MM.1S (cell line): ENCODE measurements around the gene CCL20.

Experiments used
- DNase-seq: peaks from one replicate; pipeline ENCODE4 v3.0.0-alpha.2; 2015
- H2AFZ ChIP-seq: fragments of 300-600 bp; sonication (generic); 2 replicates; pipeline ENCODE4 v1.6.0; 2016; ENCODE audit warnings: antibody characterized with exemption, low read length
- H3F3A ChIP-seq: fragments of 300-600 bp; sonication (generic); 2 replicates; pipeline ENCODE4 v1.6.1; 2016; ENCODE audit warnings: mild to moderate bottlenecking, antibody characterized with exemption, low read length, moderate library complexity, mixed read lengths; ENCODE audit not compliant: insufficient read depth
- H3K27ac ChIP-seq: fragments of 300-600 bp; sonication (generic); 2 replicates; pipeline ENCODE4 v1.5.1; 2016; ENCODE audit warnings: mild to moderate bottlenecking, low read length
- H3K27me3 ChIP-seq: fragments of 300-600 bp; sonication (generic); replicated peaks from 2 replicates; pipeline ENCODE4 v1.6.0; 2016; ENCODE audit warnings: low read length; ENCODE audit not compliant: insufficient read depth
- H3K36me3 ChIP-seq: fragments of 300-600 bp; sonication (generic); replicated peaks from 2 replicates; pipeline ENCODE4 v1.6.1; 2016; ENCODE audit warnings: mild to moderate bottlenecking, low read length, mixed read lengths; ENCODE audit not compliant: insufficient read depth
- H3K4me1 ChIP-seq: fragments of 300-600 bp; sonication (generic); 2 replicates; pipeline ENCODE4 v1.6.1; 2016; ENCODE audit warnings: low read length, mixed read lengths
- H3K4me2 ChIP-seq: fragments of 300-600 bp; sonication (generic); 2 replicates; pipeline ENCODE4 v1.6.0; 2016; ENCODE audit warnings: low read depth, low read length
- H3K4me3 ChIP-seq: fragments of 300-600 bp; sonication (generic); 2 replicates; pipeline ENCODE4 v1.5.1; 2016; ENCODE audit warnings: low read length, mixed read lengths
- H3K79me2 ChIP-seq: fragments of 300-600 bp; sonication (generic); 2 replicates; pipeline ENCODE4 v1.6.1; 2016; ENCODE audit warnings: mixed run types, low read length, mixed read lengths
- H3K9ac ChIP-seq: fragments of 300-600 bp; sonication (generic); 2 replicates; pipeline ENCODE4 v1.6.1; 2016; ENCODE audit warnings: low read length, mixed read lengths
- H3K9me2 ChIP-seq: fragments of 300-600 bp; sonication (generic); replicated peaks from 2 replicates; pipeline ENCODE4 v1.6.1; 2016; ENCODE audit warnings: mild to moderate bottlenecking, low read length, mixed read lengths; ENCODE audit not compliant: insufficient read depth
- H3K9me3 ChIP-seq: fragments of 300-600 bp; sonication (generic); replicated peaks from 2 replicates; pipeline ENCODE4 v1.6.1; 2016; ENCODE audit warnings: mild to moderate bottlenecking, low read length, mixed read lengths; ENCODE audit not compliant: insufficient read depth
- H4K20me1 ChIP-seq: fragments of 300-600 bp; sonication (generic); 2 replicates; pipeline ENCODE4 v1.6.1; 2016; ENCODE audit warnings: mild to moderate bottlenecking, low read length, moderate library complexity, mixed read lengths; ENCODE audit not compliant: insufficient read depth
- EZH2 ChIP-seq: fragments of 300-600 bp; sonication (generic); optimal IDR thresholded peaks from 2 replicates; pipeline ENCODE3; 2017; ENCODE audit warnings: low read depth, mild to moderate bottlenecking, antibody characterized with exemption, low read length, mixed read lengths
- EZH2phosphoT487 ChIP-seq: fragments of 300-600 bp; sonication (generic); IDR thresholded peaks from 2 replicates; pipeline ENCODE4 v1.6.1; 2018; ENCODE audit warnings: antibody characterized with exemption, low read length
- TF ChIP-seq, protein P1 (sequence below): fragments of 300-600 bp; sonication (generic); IDR thresholded peaks from 2 replicates; pipeline ENCODE4 v1.5.1; 2016; ENCODE audit warnings: antibody characterized with exemption, low read length, mixed read lengths

Gene CCL20, protein sequence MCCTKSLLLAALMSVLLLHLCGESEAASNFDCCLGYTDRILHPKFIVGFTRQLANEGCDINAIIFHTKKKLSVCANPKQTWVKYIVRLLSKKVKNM

DNA sequence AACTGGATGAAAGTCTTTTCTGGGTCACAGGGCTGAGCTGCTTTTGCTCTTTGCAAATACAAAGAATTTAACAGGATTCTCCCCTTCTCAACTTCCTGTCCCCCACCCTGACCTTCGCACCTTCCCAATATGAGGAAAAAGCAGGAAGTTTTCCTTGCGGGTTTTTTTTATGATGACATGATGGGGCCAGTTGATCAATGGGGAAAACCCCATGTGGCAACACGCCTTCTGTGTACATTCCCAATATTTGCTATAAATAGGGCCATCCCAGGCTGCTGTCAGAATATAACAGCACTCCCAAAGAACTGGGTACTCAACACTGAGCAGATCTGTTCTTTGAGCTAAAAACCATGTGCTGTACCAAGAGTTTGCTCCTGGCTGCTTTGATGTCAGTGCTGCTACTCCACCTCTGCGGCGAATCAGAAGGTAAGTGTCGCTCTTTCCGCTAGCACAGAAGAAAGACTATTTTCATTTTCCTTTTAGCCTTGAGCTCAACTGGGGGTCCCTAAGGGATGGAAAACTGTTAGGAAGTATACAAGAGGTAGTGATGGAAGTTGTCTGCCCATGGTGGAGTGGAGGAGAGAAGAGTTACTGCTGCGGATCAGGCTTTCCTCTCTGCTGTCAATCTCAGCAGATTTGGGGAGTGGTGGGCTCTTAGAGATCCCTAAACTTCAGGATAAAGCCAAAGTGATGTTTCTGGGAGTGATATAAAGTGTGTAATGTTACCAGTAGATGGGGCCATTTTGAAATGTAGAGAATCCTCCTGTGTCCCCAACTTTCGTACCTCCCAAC, at the start of gene CCL20:
Gene CCL20, plus strand, starts transcription at position 281 of the 792 bp plus-strand sequence. Its CDS starts 70 bp downstream, at position 351.
- H3F3A ChIP-seq: no peaks in the 10 kb centered on the region
- no peaks in the 10 kb centered on the region for H3K4me1 ChIP-seq
- H2AFZ ChIP-seq: no peak within 1 kb of the TSS
- H4K20me1 ChIP-seq: no peaks in the 10 kb centered on the region
- no peak within 1 kb of the TSS for H3K4me2 ChIP-seq
- no peaks in the 10 kb centered on the region for H3K9me3 ChIP-seq
- H3K27ac ChIP-seq: no peak within 1 kb of the TSS
- H3K4me3 ChIP-seq: no peak within 1 kb of the TSS
- TF ChIP-seq EZH2phosphoT487 (no peak), EZH2 (no peak)
- TF ChIP-seq, protein P1, sequence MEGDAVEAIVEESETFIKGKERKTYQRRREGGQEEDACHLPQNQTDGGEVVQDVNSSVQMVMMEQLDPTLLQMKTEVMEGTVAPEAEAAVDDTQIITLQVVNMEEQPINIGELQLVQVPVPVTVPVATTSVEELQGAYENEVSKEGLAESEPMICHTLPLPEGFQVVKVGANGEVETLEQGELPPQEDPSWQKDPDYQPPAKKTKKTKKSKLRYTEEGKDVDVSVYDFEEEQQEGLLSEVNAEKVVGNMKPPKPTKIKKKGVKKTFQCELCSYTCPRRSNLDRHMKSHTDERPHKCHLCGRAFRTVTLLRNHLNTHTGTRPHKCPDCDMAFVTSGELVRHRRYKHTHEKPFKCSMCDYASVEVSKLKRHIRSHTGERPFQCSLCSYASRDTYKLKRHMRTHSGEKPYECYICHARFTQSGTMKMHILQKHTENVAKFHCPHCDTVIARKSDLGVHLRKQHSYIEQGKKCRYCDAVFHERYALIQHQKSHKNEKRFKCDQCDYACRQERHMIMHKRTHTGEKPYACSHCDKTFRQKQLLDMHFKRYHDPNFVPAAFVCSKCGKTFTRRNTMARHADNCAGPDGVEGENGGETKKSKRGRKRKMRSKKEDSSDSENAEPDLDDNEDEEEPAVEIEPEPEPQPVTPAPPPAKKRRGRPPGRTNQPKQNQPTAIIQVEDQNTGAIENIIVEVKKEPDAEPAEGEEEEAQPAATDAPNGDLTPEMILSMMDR: no peak
- no peaks in the 10 kb centered on the region for H3K27me3 ChIP-seq
- H3K9ac ChIP-seq: no peak within 1 kb of the TSS
- no peak for DNase-seq
- no peaks in the 10 kb centered on the region for H3K79me2 ChIP-seq
- no peaks in the 10 kb centered on the region for H3K9me2 ChIP-seq
- H3K36me3 ChIP-seq: no peaks in the 10 kb centered on the region

DNA sequence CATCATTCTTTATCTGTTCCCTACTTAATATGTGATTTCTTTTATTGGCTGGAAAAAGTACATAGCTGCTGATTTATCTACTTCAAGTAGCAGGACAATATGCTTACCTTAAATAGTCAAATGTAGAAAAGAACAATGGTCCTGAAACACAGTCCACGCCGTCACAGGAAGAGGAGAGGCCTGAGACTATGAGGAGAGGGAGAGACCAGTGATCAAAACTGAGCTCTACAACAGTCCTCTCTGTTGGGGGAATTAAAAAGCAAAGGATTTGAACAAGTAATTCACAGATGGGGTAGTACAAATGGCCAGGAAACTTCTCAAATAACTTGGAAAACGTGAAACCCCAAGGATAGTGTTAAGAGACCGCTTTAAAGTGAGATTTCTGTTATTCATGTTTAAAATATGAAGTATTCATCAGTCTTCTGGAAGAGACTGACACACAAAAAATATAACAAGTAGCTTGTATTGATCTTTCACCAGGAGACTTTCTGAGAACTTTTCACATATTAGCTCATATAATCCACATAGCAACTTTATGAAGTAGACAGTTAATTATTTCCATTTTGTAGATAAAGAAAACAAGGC, 47.8 kb upstream of the CCL20 start:
- H3K79me2 ChIP-seq: no peaks in the 10 kb centered on the region

DNA sequence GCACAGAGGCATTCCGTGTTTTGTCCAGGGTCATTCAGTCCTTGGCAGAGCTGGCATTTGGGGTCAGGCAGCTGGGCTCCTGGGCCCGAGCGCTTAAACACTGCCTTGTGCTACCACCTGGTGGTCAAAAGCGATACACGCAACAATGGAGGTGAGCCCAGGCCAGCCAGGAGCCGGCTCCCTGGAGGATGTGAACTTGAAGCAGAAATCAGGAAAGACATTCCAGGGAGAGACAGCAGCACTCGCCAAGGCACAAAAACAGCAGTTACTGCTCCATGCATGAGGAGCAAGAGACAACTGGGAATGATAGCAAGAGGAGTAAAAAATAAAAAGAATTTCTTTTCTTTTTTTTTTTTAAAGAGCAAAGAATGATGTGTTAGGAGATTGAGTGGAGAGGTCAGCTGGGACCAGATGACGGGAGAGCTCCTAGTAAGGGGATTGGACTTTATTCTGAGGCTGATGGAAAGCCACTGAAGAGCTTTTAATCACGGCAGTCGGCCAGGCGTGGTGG, 47.2 kb upstream of the CCL20 start:
- H3F3A ChIP-seq: no peaks in the 10 kb centered on the region
- peak; percentile 56 for DNase-seq
- no peaks in the 10 kb centered on the region for H3K4me1 ChIP-seq
- H3K4me3 ChIP-seq: no peak overlapping the region
- H3K79me2 ChIP-seq: no peaks in the 10 kb centered on the region
- H3K9ac ChIP-seq: no peak overlapping the region
- no peaks in the 10 kb centered on the region for H3K36me3 ChIP-seq
- no peaks in the 10 kb centered on the region for H3K9me3 ChIP-seq
- TF ChIP-seq, protein P1: peak; percentile 85
- TF ChIP-seq EZH2phosphoT487: no peak
- H3K9me2 ChIP-seq: no peaks in the 10 kb centered on the region
- no peaks in the 10 kb centered on the region for H3K27me3 ChIP-seq
- H4K20me1 ChIP-seq: no peaks in the 10 kb centered on the region
- H3K4me2 ChIP-seq: no peak overlapping the region
- H3K27ac ChIP-seq: no peak overlapping the region
- H2AFZ ChIP-seq: no peak overlapping the region

More for the DNA sequence above, 47.8 kb upstream of the CCL20 start:
- Histone ChIP-seq H4K20me1 (no peaks in the 10 kb centered on the region), H3K36me3 (no peaks in the 10 kb centered on the region), H3K4me2 (no peak overlapping the region), H2AFZ (no peak overlapping the region), H3K4me1 (no peaks in the 10 kb centered on the region), H3K4me3 (no peak overlapping the region), H3K9ac (no peak overlapping the region), H3K9me2 (no peaks in the 10 kb centered on the region), H3K27ac (no peak overlapping the region), H3F3A (no peaks in the 10 kb centered on the region), H3K27me3 (no peaks in the 10 kb centered on the region), H3K9me3 (no peaks in the 10 kb centered on the region)
- DNase-seq: no peak
- TF ChIP-seq EZH2phosphoT487 (no peak), EZH2 (no peak)
- TF ChIP-seq, protein P1: no peak
